Endothelial cell of umbilical vein (primary cell): ENCODE measurements around the gene FJX1. TPM values are rescaled to one million over a fixed set of nuclear protein-coding genes. Genes with fewer than 3 reads are reported as not detected.

Source experiments
- BruUV-seq: library from RNA; stranded (reverse); fragments of 400-500 nt; replicated peaks from 2 replicates; lab custom pipeline; 2021; lab: Mats Ljungman, UMichigan
- CTCF ChIA-PET: fragments of 300-600, 350-600 bp; sonication (Branson Sonifier 250); formaldehyde crosslinking; loops from one replicate; lab custom pipeline; 2021; ENCODE audit warnings: antibody characterized with exemption, inconsistent platforms; lab: Charles Lee
- POLR2A ChIA-PET: fragments of 300-600, 350-600 bp; sonication (Branson Sonifier 250); formaldehyde crosslinking; loops from one replicate; lab custom pipeline; 2021; ENCODE audit warnings: antibody characterized with exemption, inconsistent platforms; lab: Charles Lee
- DNase-seq: peaks from one replicate; pipeline ENCODE4 v3.0.0-alpha.2; 2011; ENCODE audit warnings: low read depth, low spot score
- FAIRE-seq: peaks from 2 replicates; lab custom pipeline; 2011; peaks lifted over from hg19 to GRCh38; lab: Jason Lieb, UNC
- H2AFZ ChIP-seq: 2 replicates; pipeline ENCODE4 v1.6.0; 2012; ENCODE audit warnings: low read depth, low read length, control low read depth, inconsistent platforms
- H3K27ac ChIP-seq: 2 replicates; pipeline ENCODE4 v1.5.1; 2011; ENCODE audit warnings: low read depth, mild to moderate bottlenecking, control low read depth, low read length, moderate library complexity; ENCODE audit not compliant: insufficient read depth
- H3K27me3 ChIP-seq, 2 experiments: 2 replicates each; pipeline versions ENCODE4 v1.6.0 to v1.6.1; 2011; ENCODE audit warnings: low read length in 2 of 2, mixed read lengths in 1 of 2; ENCODE audit not compliant: control insufficient read depth in 2 of 2, insufficient read depth in 2 of 2
- H3K36me3 ChIP-seq, 2 experiments: 2 replicates in 1 of 2; 3 replicates in 1 of 2; pipeline ENCODE4 v1.5.1; 2011; ENCODE audit warnings: low read length in 2 of 2, mild to moderate bottlenecking in 1 of 2, moderate library complexity in 1 of 2; ENCODE audit not compliant: control insufficient read depth in 2 of 2, insufficient read depth in 2 of 2; ENCODE audit errors: extremely low read depth in 1 of 2
- H3K4me1 ChIP-seq: 3 replicates; pipeline ENCODE4 v1.5.1; 2011; ENCODE audit warnings: mild to moderate bottlenecking, low read length; ENCODE audit not compliant: control insufficient read depth, insufficient read depth; ENCODE audit errors: extremely low read depth
- H3K4me2 ChIP-seq: 2 replicates; pipeline ENCODE4 v1.6.1; 2011; ENCODE audit warnings: low read length, control low read depth, mixed read lengths; ENCODE audit not compliant: insufficient read depth
- H3K4me3 ChIP-seq, 3 experiments: fragments of 200-600 bp in 1 of 3; sonication (generic), shearing (Covaris generic) in 1 of 3; replicated peaks in 1 of 3; 2 replicates each; pipeline ENCODE4 v1.5.1; 2011 to 2016; ENCODE audit warnings: control low read depth in 3 of 3, low read length in 3 of 3, mild to moderate bottlenecking in 2 of 3, inconsistent platforms in 1 of 3, low read depth in 1 of 3, moderate library complexity in 1 of 3; ENCODE audit not compliant: insufficient read depth in 1 of 3
- H3K79me2 ChIP-seq: 2 replicates; pipeline ENCODE4 v1.6.0; 2012; ENCODE audit warnings: low read length, inconsistent platforms; ENCODE audit not compliant: control insufficient read depth, insufficient read depth
- H3K9ac ChIP-seq: replicated peaks from 2 replicates; pipeline ENCODE3; 2011; ENCODE audit warnings: low read length, control low read depth; ENCODE audit not compliant: insufficient read depth; ENCODE audit errors: extremely low read depth
- H3K9me1 ChIP-seq: replicated peaks from 3 replicates; pipeline ENCODE4 v1.6.0; 2011; ENCODE audit warnings: mild to moderate bottlenecking, low read length; ENCODE audit not compliant: control insufficient read depth, insufficient read depth; ENCODE audit errors: extremely low read depth
- H3K9me3 ChIP-seq: replicated peaks from 2 replicates; pipeline ENCODE4 v1.5.1; 2012; ENCODE audit warnings: low read length, inconsistent platforms; ENCODE audit not compliant: control insufficient read depth, insufficient read depth
- H4K20me1 ChIP-seq: replicated peaks from 2 replicates; pipeline ENCODE3; 2011; ENCODE audit warnings: mild to moderate bottlenecking, low read length; ENCODE audit not compliant: control insufficient read depth, insufficient read depth; ENCODE audit errors: extremely low read depth
- EZH2 ChIP-seq: IDR thresholded peaks from 2 replicates; pipeline ENCODE4 v1.6.1; 2012; ENCODE audit warnings: borderline replicate concordance, low read depth, mild to moderate bottlenecking, moderate library complexity, low read length, inconsistent platforms; ENCODE audit not compliant: severe bottlenecking
- FOS ChIP-seq: IDR thresholded peaks from 2 replicates; pipeline ENCODE4 v1.6.1; 2011; ENCODE audit warnings: mild to moderate bottlenecking, low read length, moderate library complexity, borderline replicate concordance; ENCODE audit not compliant: insufficient read depth
- GATA2 ChIP-seq: IDR thresholded peaks from 2 replicates; pipeline ENCODE4 v1.7.0; 2011; ENCODE audit warnings: low read depth, mild to moderate bottlenecking, moderate library complexity, mixed read lengths, low read length; ENCODE audit not compliant: insufficient read length, insufficient read depth
- JUN ChIP-seq: IDR thresholded peaks from 2 replicates; pipeline ENCODE4 v1.6.1; 2011; ENCODE audit warnings: borderline replicate concordance, low read depth; ENCODE audit not compliant: insufficient read length, insufficient read depth
- MYC ChIP-seq: IDR thresholded peaks from one replicate; pipeline ENCODE4 v1.6.1; 2011; ENCODE audit warnings: mild to moderate bottlenecking, low read depth, low read length
- POLR2A ChIP-seq: IDR thresholded peaks from 2 replicates; pipeline ENCODE4 v1.6.1; 2012; ENCODE audit warnings: low read depth, mild to moderate bottlenecking, control low read depth, low read length
- POLR2AphosphoS5 ChIP-seq: IDR thresholded peaks from 2 replicates; pipeline ENCODE4 v1.6.1; 2012; ENCODE audit warnings: low read depth, mild to moderate bottlenecking, control low read depth, low read length, moderate library complexity; ENCODE audit not compliant: insufficient read depth
- dilution Hi-C: fragments of 300-500 bp; cut with MboI; formaldehyde crosslinking; loops from one replicate; pipeline ENCODE4 v1.15.0; 2019; ENCODE audit warnings: low sequenced_read_pairs; ENCODE audit not compliant: extremely low pct_ligation_motif_present
- intact Hi-C: fragments of 100-400 bp; cut with micrococcal nuclease; formaldehyde crosslinking; loops from one replicate; pipeline ENCODE4 v1.10.0; 2022
- polyA plus RNA-seq, 4 experiments: library from polyadenylated mRNA; depleted of rRNA in 3 of 4; stranded (reverse) in 3 of 4; unstranded in 1 of 4; fragments of >200 nt; gene quantifications; 2 replicates each; pipeline versions ENCODE4 v1.2.1 to v1.2.3, GENCODE V29; 2011 to 2012; ENCODE audit warnings: missing spikeins in 1 of 4
- total RNA-seq: library from RNA; stranded (reverse); gene quantifications from 2 replicates; pipeline ENCODE4 v1.2.3, GENCODE V29; 2021
- TF ChIP-seq, protein P1 (sequence below), 2 donors: IDR thresholded peaks; 1 replicate in 1 of 2; 2 replicates in 1 of 2; pipeline ENCODE4 v1.5.1; 2011; ENCODE audit warnings: low read length in 2 of 2, mild to moderate bottlenecking in 2 of 2, moderate library complexity in 2 of 2, control low read depth in 1 of 2, inconsistent platforms in 1 of 2, low read depth in 1 of 2; ENCODE audit not compliant: insufficient read depth in 1 of 2; ENCODE audit errors: extremely low read depth in 1 of 2
- TF ChIP-seq, protein P2 (sequence below): IDR thresholded peaks from 2 replicates; pipeline ENCODE4 v1.6.1; 2011; ENCODE audit not compliant: insufficient read depth, insufficient read length

FJX1 gene
- total and polyA plus RNA-seq, 2 donors (not counting 3 experiments of a cell fraction or from before 2014, with no cell fraction given) = 9.2 to 26.6 TPM

DNA sequence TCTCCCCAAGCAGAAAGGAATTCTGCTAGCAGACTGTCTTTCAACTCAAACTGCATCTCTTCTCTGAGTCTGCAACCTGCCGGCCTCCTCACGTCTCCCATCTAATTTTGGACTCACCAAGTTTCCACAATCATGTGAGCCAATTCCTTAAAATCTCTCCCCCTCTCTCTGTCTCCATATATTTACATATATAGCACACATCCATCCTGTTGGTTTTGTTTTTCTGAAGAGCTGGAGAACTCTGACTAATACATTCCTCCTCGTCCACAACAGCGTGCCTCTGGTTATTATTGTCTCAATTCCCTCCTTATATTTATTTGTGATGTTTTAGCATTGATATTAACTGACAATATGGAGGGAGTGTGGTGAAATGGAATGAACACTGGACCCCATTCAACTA, 29.6 kb upstream of the FJX1 start:
- FAIRE-seq = no peak
- dilution Hi-C loops = no loop called here
- no TSS peak for BruUV-seq
- Histone ChIP-seq H3K36me3 (no peaks in the 10 kb centered on the region), H3K9me3 (no peaks in the 10 kb centered on the region), H4K20me1 (no peaks in the 10 kb centered on the region), H3K79me2 (no peaks in the 10 kb centered on the region), H3K4me3 (no peak overlapping the region), H3K9ac (no peak overlapping the region), H3K27me3 (peaks cover 11 to 19% of the 10 kb centered on the region in 2 experiments), H3K9me1 (no peaks in the 10 kb centered on the region), H3K4me1 (no peaks in the 10 kb centered on the region), H3K27ac (no peak overlapping the region), H3K4me2 (no peak overlapping the region), H2AFZ (no peak overlapping the region)
- CTCF ChIA-PET = no interaction called here
- POLR2A ChIA-PET = no interaction called here
- intact Hi-C loops = no loop called here
- TF ChIP-seq GATA2 (no peak), EZH2 (no peak), JUN (no peak), MYC (no peak), FOS (no peak), POLR2AphosphoS5 (no peak), POLR2A (no peak)
- TF ChIP-seq, protein P1, sequence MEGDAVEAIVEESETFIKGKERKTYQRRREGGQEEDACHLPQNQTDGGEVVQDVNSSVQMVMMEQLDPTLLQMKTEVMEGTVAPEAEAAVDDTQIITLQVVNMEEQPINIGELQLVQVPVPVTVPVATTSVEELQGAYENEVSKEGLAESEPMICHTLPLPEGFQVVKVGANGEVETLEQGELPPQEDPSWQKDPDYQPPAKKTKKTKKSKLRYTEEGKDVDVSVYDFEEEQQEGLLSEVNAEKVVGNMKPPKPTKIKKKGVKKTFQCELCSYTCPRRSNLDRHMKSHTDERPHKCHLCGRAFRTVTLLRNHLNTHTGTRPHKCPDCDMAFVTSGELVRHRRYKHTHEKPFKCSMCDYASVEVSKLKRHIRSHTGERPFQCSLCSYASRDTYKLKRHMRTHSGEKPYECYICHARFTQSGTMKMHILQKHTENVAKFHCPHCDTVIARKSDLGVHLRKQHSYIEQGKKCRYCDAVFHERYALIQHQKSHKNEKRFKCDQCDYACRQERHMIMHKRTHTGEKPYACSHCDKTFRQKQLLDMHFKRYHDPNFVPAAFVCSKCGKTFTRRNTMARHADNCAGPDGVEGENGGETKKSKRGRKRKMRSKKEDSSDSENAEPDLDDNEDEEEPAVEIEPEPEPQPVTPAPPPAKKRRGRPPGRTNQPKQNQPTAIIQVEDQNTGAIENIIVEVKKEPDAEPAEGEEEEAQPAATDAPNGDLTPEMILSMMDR (IDR thresholded peaks at IDR 0.05; ENCODE audit: extremely low read depth in 1 of 2, insufficient read depth in 1 of 2, low read depth in 1 of 2, low read length in 2 of 2) = no peak
- TF ChIP-seq, protein P2, sequence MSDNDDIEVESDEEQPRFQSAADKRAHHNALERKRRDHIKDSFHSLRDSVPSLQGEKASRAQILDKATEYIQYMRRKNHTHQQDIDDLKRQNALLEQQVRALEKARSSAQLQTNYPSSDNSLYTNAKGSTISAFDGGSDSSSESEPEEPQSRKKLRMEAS = no peak
- no peak for DNase-seq
